K562 (cell line): ENCODE measurements around the gene CNOT11. TPM values are rescaled to one million over a fixed set of nuclear protein-coding genes. Genes with fewer than 3 reads are reported as not detected.

Experiments
- CREBBP ChIP-seq: IDR thresholded peaks from one replicate; pipeline ENCODE4 v1.6.1; 2012; ENCODE audit warnings: low read depth, mild to moderate bottlenecking, control low read depth, inconsistent platforms, low read length
- GTF2A2 ChIP-seq: IDR thresholded peaks from 2 replicates; pipeline ENCODE4 v1.6.1; 2016; ENCODE audit warnings: mild to moderate bottlenecking, missing genetic modification characterization, missing compliant biosample characterization
- HOXB6 ChIP-seq: fragments of 250-450 bp; sonication (Bioruptor Pico); IDR thresholded peaks from 2 replicates; pipeline ENCODE4 v1.5.1; 2022; ENCODE audit warnings: mild to moderate bottlenecking, borderline replicate concordance
- JUND ChIP-seq, 2 experiments: IDR thresholded peaks; 2 replicates in 1 of 2; 3 replicates in 1 of 2; pipeline ENCODE4 v1.6.1; 2011; ENCODE audit warnings: borderline replicate concordance in 2 of 2, low read depth in 2 of 2, low read length in 2 of 2, improper control_type of control experiment in 1 of 2, missing biosample characterization in 1 of 2, missing genetic modification characterization in 1 of 2, missing genetic modification reagents in 1 of 2
- MCM3 ChIP-seq: fragments of 450-650 bp; IDR thresholded peaks from 2 replicates; pipeline ENCODE4 v1.6.1; 2016
- POLR2AphosphoS2 ChIP-seq: IDR thresholded peaks from 2 replicates; pipeline ENCODE4 v1.6.1; 2012; ENCODE audit warnings: low read length, improper control_type of control experiment
- SMAD1 ChIP-seq: fragments of 150-350 bp; IDR thresholded peaks from 2 replicates; pipeline ENCODE4 v1.6.1; 2014; ENCODE audit warnings: low read length, low read depth; ENCODE audit not compliant: partially characterized antibody
- SP1 ChIP-seq: sonication (generic); formaldehyde crosslinking; IDR thresholded peaks from 2 replicates; pipeline ENCODE4 v1.8.1; 2022; ENCODE audit warnings: mild to moderate bottlenecking, missing genetic modification reagents
- TBP ChIP-seq: optimal IDR thresholded peaks from 2 replicates; pipeline ENCODE3; 2011; ENCODE audit warnings: low read depth, low read length, improper control_type of control experiment
- YBX1 ChIP-seq: fragments of 450-650 bp; IDR thresholded peaks from 2 replicates; pipeline ENCODE4 v1.7.1; 2016; ENCODE audit warnings: mild to moderate bottlenecking
- ZNF146 ChIP-seq: IDR thresholded peaks from one replicate; pipeline ENCODE4 v1.6.1; 2018; ENCODE audit warnings: missing compliant biosample characterization; ENCODE audit not compliant: unreplicated experiment
- ZNF212 ChIP-seq: fragments of 450-650 bp; formaldehyde crosslinking; IDR thresholded peaks from 2 replicates; pipeline ENCODE4 v1.4.0; 2020; ENCODE audit warnings: mild to moderate bottlenecking
- polyA plus RNA-seq, 8 experiments: library from polyadenylated mRNA; depleted of rRNA in 4 of 8; stranded (reverse) in 5 of 8; unstranded in 3 of 8; fragments of >200 nt; fragmentation: Nextera tagmentation in 2 of 8; fragmentation: Illumina TruSeq in 1 of 8; extraction: Ambion mirVana in 2 of 8; extraction: Trizol in 1 of 8; gene quantifications; 2 replicates each; pipeline versions ENCODE4 v1.2.1 to v1.2.3, GENCODE V29; 2011 to 2014; ENCODE audit warnings: inconsistent platforms in 1 of 8, missing spikeins in 1 of 8
- total RNA-seq, 7 experiments: library from RNA; depleted of rRNA in 6 of 7; stranded (reverse); fragments of >200 nt in 6 of 7; fragmentation: Illumina TruSeq in 2 of 7; extraction: Trizol in 2 of 7; gene quantifications; 2 replicates each; pipeline versions ENCODE4 v1.2.1 to v1.2.3, GENCODE V29; 2011 to 2021; ENCODE audit warnings: low replicate concordance in 1 of 7
- TF ChIP-seq, protein P1 (sequence below): fragments of 250-450 bp; sonication (Bioruptor Pico); IDR thresholded peaks from 2 replicates; pipeline ENCODE4 v1.6.1; 2021; ENCODE audit warnings: mild to moderate bottlenecking
- TF ChIP-seq, protein P2 (sequence below): fragments of 250-450 bp; sonication (Bioruptor Pico); IDR thresholded peaks from 2 replicates; pipeline ENCODE4 v1.4.0; 2020; ENCODE audit warnings: mild to moderate bottlenecking
- TF ChIP-seq, protein P3 (sequence below): conservative IDR thresholded peaks from 2 replicates; pipeline ENCODE4 v1.6.1; 2011; ENCODE audit warnings: low read depth, mild to moderate bottlenecking, low read length; ENCODE audit not compliant: control insufficient read depth
- TF ChIP-seq, protein P4 (sequence below): sonication (generic); formaldehyde crosslinking; IDR thresholded peaks from 2 replicates; pipeline ENCODE4 v1.8.1; 2022; ENCODE audit warnings: missing genetic modification reagents
- TF ChIP-seq, protein P5 (sequence below): fragments of 250-450 bp; sonication (Bioruptor Pico); IDR thresholded peaks from 2 replicates; pipeline ENCODE4 v1.4.0; 2020; ENCODE audit warnings: mild to moderate bottlenecking, moderate library complexity

Gene CNOT11
- total and polyA plus RNA-seq, 9 of the 15 experiments (the other 6 are each of a cell fraction or from before 2014, with no cell fraction given), result 12.7 to 163 (median 64.2) TPM

DNA sequence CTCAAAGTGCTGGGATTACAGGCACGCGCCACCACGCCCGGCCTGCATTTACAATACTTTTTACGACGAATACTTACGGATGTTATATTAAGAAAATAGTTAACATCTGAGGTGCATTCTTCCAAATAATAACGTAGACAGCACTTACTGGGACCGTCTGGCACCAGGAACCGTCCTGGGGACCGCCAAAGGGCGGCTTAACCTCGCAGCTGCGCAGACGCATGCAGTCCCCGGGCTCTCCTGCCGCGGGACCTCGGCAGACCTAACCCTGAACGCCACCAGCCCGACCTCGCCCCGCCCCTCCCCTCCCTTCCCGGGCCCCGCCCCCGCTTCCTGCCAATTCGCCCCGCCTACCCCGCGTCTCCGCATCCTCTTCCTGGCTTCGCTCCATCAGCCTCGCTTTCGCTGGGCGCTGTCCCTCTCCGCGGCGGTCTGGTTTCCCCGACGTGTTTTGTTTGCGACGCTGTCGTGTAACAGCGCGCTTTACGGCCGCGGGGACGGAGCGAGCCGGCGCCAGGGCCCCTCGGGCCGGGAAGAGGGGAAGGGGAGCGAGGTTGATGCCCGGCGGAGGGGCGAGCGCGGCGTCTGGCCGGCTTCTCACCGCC is at the start of gene CNOT11 (continued):
- TF ChIP-seq, protein P1, sequence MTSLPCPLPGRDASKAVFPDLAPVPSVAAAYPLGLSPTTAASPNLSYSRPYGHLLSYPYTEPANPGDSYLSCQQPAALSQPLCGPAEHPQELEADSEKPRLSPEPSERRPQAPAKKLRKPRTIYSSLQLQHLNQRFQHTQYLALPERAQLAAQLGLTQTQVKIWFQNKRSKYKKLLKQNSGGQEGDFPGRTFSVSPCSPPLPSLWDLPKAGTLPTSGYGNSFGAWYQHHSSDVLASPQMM (CRISPR knock-in tag), result no peak
- TF ChIP-seq CREBBP, result no peak
- TF ChIP-seq HOXB6 (CRISPR knock-in tag), result no peak
- TF ChIP-seq, protein P2, sequence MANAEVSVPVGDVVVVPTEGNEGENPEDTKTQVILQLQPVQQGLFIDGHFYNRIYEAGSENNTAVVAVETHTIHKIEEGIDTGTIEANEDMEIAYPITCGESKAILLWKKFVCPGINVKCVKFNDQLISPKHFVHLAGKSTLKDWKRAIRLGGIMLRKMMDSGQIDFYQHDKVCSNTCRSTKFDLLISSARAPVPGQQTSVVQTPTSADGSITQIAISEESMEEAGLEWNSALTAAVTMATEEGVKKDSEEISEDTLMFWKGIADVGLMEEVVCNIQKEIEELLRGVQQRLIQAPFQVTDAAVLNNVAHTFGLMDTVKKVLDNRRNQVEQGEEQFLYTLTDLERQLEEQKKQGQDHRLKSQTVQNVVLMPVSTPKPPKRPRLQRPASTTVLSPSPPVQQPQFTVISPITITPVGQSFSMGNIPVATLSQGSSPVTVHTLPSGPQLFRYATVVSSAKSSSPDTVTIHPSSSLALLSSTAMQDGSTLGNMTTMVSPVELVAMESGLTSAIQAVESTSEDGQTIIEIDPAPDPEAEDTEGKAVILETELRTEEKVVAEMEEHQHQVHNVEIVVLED (CRISPR knock-in tag), result 0 out of 2 replicates have a peak, but pooled peaks have one; percentile 31
- no peak for TF ChIP-seq POLR2AphosphoS2
- TF ChIP-seq TBP, result peak; percentile 56
- no peak for TF ChIP-seq ZNF212
- TF ChIP-seq YBX1, result no peak
- TF ChIP-seq, protein P3, sequence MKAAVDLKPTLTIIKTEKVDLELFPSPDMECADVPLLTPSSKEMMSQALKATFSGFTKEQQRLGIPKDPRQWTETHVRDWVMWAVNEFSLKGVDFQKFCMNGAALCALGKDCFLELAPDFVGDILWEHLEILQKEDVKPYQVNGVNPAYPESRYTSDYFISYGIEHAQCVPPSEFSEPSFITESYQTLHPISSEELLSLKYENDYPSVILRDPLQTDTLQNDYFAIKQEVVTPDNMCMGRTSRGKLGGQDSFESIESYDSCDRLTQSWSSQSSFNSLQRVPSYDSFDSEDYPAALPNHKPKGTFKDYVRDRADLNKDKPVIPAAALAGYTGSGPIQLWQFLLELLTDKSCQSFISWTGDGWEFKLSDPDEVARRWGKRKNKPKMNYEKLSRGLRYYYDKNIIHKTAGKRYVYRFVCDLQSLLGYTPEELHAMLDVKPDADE, result 0 out of 2 replicates have a peak, but pooled peaks have one; percentile 16
- no peak for TF ChIP-seq SMAD1
- no peak for TF ChIP-seq SP1 (CRISPR knock-in tag)
- TF ChIP-seq JUND (IDR thresholded peaks at IDR 0.05; ENCODE audit: borderline replicate concordance, low read depth, low read length), result peak; percentile 44; the same call in 1 of the 2 replicates
- no peak; the same call in 2 of the 3 replicates for TF ChIP-seq JUND (tag; IDR thresholded peaks at IDR 0.05; ENCODE audit: borderline replicate concordance, low read depth, low read length)
- no peak for TF ChIP-seq MCM3
- TF ChIP-seq, protein P4, sequence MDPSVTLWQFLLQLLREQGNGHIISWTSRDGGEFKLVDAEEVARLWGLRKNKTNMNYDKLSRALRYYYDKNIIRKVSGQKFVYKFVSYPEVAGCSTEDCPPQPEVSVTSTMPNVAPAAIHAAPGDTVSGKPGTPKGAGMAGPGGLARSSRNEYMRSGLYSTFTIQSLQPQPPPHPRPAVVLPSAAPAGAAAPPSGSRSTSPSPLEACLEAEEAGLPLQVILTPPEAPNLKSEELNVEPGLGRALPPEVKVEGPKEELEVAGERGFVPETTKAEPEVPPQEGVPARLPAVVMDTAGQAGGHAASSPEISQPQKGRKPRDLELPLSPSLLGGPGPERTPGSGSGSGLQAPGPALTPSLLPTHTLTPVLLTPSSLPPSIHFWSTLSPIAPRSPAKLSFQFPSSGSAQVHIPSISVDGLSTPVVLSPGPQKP (CRISPR knock-in tag), result no peak
- TF ChIP-seq ZNF146 (CRISPR knock-in tag), result no peak
- TF ChIP-seq GTF2A2 (tag), result no peak
- TF ChIP-seq, protein P5, sequence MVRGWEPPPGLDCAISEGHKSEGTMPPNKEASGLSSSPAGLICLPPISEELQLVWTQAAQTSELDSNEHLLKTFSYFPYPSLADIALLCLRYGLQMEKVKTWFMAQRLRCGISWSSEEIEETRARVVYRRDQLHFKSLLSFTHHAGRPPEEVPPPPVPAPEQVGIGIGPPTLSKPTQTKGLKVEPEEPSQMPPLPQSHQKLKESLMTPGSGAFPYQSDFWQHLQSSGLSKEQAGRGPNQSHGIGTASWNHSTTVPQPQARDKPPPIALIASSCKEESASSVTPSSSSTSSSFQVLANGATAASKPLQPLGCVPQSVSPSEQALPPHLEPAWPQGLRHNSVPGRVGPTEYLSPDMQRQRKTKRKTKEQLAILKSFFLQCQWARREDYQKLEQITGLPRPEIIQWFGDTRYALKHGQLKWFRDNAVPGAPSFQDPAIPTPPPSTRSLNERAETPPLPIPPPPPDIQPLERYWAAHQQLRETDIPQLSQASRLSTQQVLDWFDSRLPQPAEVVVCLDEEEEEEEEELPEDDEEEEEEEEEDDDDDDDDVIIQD, result no peak
